ENCODE measurements around the gene PLA2G5. TPM values are rescaled to one million over a fixed set of nuclear protein-coding genes. Genes with fewer than 3 reads are reported as not detected.

PLA2G5 gene
- total and polyA plus RNA-seq, 9 of the 15 experiments (the other 6 are each of a cell fraction or from before 2014, with no cell fraction given): not detected

DNA sequence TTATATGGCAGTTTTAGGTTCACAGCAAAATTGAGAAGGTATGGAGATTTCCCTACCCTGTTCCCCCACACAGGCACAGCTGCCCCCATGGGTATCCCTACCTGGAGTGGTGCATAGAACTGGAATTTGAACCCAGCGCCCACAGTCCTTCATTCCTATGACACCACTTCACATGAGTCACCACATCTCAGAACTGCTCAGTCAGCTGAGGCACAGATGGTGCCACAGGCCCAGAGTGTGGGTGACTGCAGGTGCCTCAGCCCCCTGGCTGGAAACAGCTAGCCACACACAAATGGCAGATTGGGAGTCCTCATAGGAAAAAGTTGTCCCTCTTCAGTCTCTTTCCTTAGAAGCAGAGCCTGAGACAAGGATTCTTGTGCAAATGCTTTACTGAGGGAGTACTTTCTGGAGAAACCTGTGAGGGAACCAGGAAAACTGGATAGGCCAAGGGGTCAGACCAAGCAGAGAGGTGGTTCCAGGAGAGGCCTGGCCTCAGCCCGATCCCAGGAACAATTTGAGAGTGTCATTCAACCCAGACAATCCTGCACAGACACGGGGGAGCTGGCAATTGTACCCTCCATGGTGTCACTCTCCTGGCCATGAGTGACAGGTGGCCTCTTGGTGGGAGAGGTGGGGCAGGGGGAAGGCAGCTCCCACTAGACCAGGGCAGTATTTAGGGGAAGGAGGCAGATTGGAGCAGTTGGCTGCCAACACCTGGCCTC is 42.4 kb downstream of the PLA2G5 start:
- Histone ChIP-seq H3K4me3 (no peak overlapping the region), H3K27me3 (ENCODE audit: control insufficient read depth in 2 of 2, insufficient read depth in 2 of 2, low read length in 2 of 2) (peaks cover 24 to 68% of the 10 kb centered on the region in 2 experiments), H3K9me1 (ENCODE audit: control insufficient read depth, insufficient read depth, low read length) (no peaks in the 10 kb centered on the region), H3K27ac (ENCODE audit: extremely low read depth, low read depth, low read length) (no peak overlapping the region), H3K4me1 (replicated peaks in 1 of 2; ENCODE audit: control insufficient read depth in 2 of 2, insufficient read depth in 2 of 2, low read length in 2 of 2) (no peaks in the 10 kb centered on the region; a peak in 1 of 5 replicates), H3K4me2 (ENCODE audit: insufficient read depth, low read length) (no peak overlapping the region), H4K20me1 (replicated peaks; ENCODE audit: control insufficient read depth, insufficient read depth, low read length) (peaks cover 6% of the 10 kb centered on the region; the same call in 1 of the 2 replicates), H3K9ac (ENCODE audit: insufficient read depth in 1 of 2, low read depth in 2 of 2, low read length in 2 of 2) (no peak overlapping the region), H3K36me3 (ENCODE audit: control insufficient read depth, insufficient read depth, low read length) (no peaks in the 10 kb centered on the region), H3K9me3 (replicated peaks; ENCODE audit: control insufficient read depth, insufficient read depth, low read depth, low read length) (no peaks in the 10 kb centered on the region), H2AFZ (ENCODE audit: low read depth, low read length) (no peak overlapping the region), H3K79me2 (ENCODE audit: control insufficient read depth, insufficient read depth, low read length) (no peaks in the 10 kb centered on the region)
- TF ChIP-seq XRCC5 (IDR thresholded peaks at IDR 0.05; ENCODE audit: low read depth, low read length) (no peak), ZC3H4 (CRISPR knock-in tag; IDR thresholded peaks at IDR 0.05; ENCODE audit: borderline replicate concordance) (no peak), MCM3 (IDR thresholded peaks at IDR 0.05) (no peak), POU5F1 (IDR thresholded peaks at IDR 0.05; ENCODE audit: borderline replicate concordance, low read depth, low read length, partially characterized antibody) (no peak), ZNF586 (CRISPR knock-in tag; conservative IDR thresholded peaks at IDR 0.05) (no peak)
- CTCF ChIA-PET (ENCODE audit: low intra/inter-chr PET ratio): no interaction called here
- 3% methylated on average over 3 of the region's 3 CpGs for WGBS (ENCODE audit: insufficient coverage, low coverage, missing lambda C conversion rate)
- in situ Hi-C loops (cut with MboI): no loop called here
- POLR2A ChIA-PET: interaction anchor here (0.6 to 0.7 kb wide), 2 partner anchors 8 to 192 kb away, joined by 3 read pairs; no protein-coding TSS in a partner anchor
- no peak for DNase-seq (ENCODE audit: extremely low read depth in 1 of 4, low spot score in 3 of 4)
- no TSS peak for BruUV-seq (replicated peaks)
- intact Hi-C loops (cut with micrococcal nuclease): no loop called here
- FAIRE-seq: no peak
- no peak for ATAC-seq

Data from K562 (cell line).